Thyroid gland (tissue), 4 donors: Measurements from ENCODE around the gene AHNAK2.
"Not testable (repeated sequence)": the region's sequence is repeated elsewhere in the genome, so short reads cannot be mapped to it uniquely, and the experiment has no call there.

Experiments
- CTCF ChIP-seq, 6 experiments: fragments of 200-600 bp in 3 of 6; fragments of 450-650 bp in 3 of 6; sonication (generic) in 3 of 6; IDR thresholded peaks; one replicate each; pipeline ENCODE4 v1.5.1; 2016 to 2019; ENCODE audit warnings: antibody characterized with exemption in 6 of 6, mild to moderate bottlenecking in 2 of 6, inconsistent platforms in 1 of 6, moderate library complexity in 1 of 6
- POLR2A ChIP-seq, 2 donors: fragments of 450-650 bp; IDR thresholded peaks; one replicate each; pipeline ENCODE4 v1.6.1; 2017; ENCODE audit warnings: antibody characterized with exemption in 2 of 2, mild to moderate bottlenecking in 2 of 2, moderate library complexity in 1 of 2

- TF ChIP-seq CTCF, POLR2A (IDR thresholded peaks at IDR 0.05): not testable (repeated sequence)
These were observed 58.8 kb downstream of the AHNAK2 start for GRCh38 chr14:104919152-104919992.
